ENCODE results near the gene CHD6. TPM values are rescaled to one million over a fixed set of nuclear protein-coding genes. Genes with fewer than 3 reads are reported as not detected.

CHD6 gene
- total RNA-seq, 2 donors from 2014 or later, result 27.8 to 29.4 TPM

DNA sequence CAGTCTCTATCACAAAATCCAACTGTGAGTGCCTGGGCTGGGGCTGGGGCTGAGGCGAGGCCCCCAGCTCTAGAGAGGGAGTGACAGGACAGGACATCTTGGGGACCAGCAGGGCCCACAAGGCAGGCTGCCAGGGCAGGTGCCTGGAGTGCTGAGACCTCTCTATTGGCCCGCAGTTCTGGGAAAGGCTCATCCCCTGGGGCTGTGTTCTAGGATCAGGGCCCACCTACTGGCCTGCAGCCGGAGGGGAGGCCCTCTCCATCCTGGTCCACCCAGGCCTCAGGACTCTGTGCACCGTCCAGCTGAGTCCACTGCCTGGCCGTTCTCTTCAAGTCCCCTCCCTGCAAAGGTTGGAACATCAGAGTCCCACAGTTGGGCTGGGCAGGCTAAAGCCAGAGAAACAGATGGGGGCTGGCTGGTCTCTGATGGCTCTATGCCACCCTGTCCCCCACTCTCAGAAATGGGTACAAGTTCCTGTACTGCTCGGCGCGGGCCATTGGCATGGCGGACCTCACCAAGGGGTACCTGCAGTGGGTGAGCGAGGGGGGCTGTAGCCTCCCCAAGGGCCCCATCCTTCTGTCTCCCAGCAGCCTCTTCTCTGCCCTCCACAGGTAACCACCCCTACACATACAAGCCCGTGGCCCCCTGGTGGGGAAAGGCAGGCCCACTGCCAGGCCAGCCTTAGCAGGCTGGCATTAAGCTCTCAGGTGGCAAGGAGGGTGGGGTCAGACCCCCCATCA lies 260.6 kb downstream of the CHD6 start:
- DNase-seq, result no peak
- intact Hi-C loops (cut with DNase I, micrococcal nuclease), result no loop called here
- no peak for ATAC-seq

DNA sequence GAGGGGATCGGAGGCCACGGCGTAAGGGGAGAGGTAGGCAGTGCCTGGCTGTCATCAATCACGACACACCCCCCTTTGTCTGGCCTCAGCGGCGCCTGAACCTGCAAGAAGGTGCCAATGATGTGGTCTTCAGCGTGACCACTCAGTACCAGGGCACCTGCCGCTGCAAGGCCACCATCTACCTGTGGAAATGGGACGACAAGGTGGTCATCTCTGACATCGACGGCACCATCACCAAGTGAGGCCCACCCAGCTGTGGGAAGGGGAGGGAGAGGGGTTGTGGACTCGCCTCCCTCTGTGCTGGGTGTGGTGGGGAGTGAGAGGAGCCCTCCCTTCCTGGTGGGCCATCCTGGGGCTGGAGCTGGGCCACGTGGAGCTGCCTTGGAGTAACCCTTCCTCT lies 261.2 kb downstream of the CHD6 start:
- intact Hi-C loops (cut with DNase I, micrococcal nuclease), result no loop called here
- DNase-seq, result no peak
- ATAC-seq, result no peak

GRCh38 chr20:41355598-41356203 lies 262.5 kb downstream of the CHD6 start:
- no peak for DNase-seq
- no peak for ATAC-seq
- intact Hi-C loops (cut with DNase I, micrococcal nuclease), result no loop called here

GRCh38 chr20:41355192-41355591 lies 263.0 kb downstream of the CHD6 start:
- ATAC-seq, result no peak
- intact Hi-C loops (cut with DNase I, micrococcal nuclease), result no loop called here
- DNase-seq, result no peak

DNA sequence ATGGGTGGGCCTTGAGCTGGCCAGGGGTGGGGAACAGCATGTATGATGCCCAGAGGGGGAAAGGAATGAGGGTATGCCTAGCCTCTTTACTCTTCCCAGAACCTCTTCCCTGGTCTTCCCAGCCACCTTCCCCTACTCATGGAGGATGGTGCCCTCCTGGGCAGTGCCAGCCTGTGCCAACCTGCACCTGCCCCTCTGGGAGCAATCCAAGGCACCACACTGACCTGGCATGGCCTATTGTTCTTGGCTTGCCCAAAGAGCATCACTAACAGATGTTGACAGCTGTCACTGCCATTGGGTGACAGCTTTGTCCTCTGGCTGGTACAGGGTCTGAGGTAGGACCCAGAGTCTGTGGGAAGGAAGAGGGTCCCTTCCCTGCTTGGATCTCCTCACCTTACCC lies 264.6 kb downstream of the CHD6 start:
- DNase-seq (no peak), ATAC-seq (no peak)
- intact Hi-C loops (cut with DNase I, micrococcal nuclease), result no loop called here

DNA sequence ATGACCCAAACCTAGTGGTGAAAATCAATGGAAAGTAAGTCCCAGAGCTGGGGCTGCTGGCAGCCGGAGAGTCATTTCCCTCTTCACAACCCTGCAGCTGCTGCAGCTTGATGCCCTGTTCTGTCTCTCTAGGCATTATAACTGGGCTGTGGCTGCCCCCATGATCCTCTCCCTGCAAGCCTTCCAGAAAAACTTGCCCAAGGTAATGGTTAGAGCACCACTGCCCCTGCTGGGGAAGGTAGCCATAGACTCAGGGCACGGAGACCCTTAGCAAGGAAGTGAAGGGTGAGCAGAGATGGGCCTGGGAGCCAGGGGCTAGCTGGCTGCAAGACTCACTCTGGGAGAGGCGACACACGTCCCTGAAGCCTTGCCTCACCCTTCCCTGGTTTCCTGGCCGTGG lies 265.5 kb downstream of the CHD6 start:
- ATAC-seq (no peak), DNase-seq (no peak)
- intact Hi-C loops (cut with DNase I, micrococcal nuclease), result no loop called here

- intact Hi-C loops (cut with DNase I, micrococcal nuclease), result no loop called here
- ATAC-seq (no peak), DNase-seq (no peak)
Observed at GRCh38 chr20:41352106-41352505, 266.1 kb downstream of the CHD6 start.

All from left colon (tissue), 2 donors.